GM13977 (cell line): ENCODE measurements around the gene ATP7B.
"Not testable (repeated sequence)": the region's sequence is repeated elsewhere in the genome, so short reads cannot be mapped to it uniquely, and the experiment has no call there.

Experiments
- DNase-seq: peaks from one replicate; pipeline ENCODE4 v3.0.0; 2012; ENCODE audit warnings: low spot score
- CTCF ChIP-seq: IDR thresholded peaks from 2 replicates; pipeline ENCODE4 v1.5.1; 2012; ENCODE audit warnings: mild to moderate bottlenecking, control low read depth; ENCODE audit not compliant: insufficient read depth; ENCODE audit errors: extremely low read depth, missing control alignments
- in situ Hi-C: fragments of 300-500 bp; cut with MboI; formaldehyde crosslinking; loops from one replicate; pipeline ENCODE4 v1.12.0; 2022; ENCODE audit warnings: low sequenced_read_pairs, low pct_unique_long_range_greater_than_20kb, mixed read lengths, inconsistent platforms; ENCODE audit not compliant: unreplicated experiment

Gene ATP7B

DNA sequence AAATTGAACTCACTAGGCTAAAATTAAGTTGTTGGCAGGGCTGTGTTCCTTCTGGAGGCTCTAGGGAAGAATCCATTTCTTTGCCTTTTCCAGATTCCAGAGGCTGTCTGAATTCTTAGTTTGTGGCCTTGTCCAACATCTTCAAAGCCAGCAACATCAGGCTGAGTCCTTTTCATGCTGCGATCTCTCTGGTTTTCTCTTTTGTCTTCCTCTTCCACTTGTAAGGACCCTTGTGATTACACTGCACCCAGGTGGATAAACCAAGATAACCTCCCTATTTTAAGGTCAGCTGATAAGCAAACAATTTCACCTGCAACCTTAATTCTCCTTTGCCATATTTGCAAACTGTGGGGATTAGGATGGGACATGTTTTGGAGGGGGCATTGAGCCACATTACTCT, 24.8 kb upstream of the ATP7B start:
- in situ Hi-C loops, result no loop called here
- TF ChIP-seq CTCF, result no peak

DNA sequence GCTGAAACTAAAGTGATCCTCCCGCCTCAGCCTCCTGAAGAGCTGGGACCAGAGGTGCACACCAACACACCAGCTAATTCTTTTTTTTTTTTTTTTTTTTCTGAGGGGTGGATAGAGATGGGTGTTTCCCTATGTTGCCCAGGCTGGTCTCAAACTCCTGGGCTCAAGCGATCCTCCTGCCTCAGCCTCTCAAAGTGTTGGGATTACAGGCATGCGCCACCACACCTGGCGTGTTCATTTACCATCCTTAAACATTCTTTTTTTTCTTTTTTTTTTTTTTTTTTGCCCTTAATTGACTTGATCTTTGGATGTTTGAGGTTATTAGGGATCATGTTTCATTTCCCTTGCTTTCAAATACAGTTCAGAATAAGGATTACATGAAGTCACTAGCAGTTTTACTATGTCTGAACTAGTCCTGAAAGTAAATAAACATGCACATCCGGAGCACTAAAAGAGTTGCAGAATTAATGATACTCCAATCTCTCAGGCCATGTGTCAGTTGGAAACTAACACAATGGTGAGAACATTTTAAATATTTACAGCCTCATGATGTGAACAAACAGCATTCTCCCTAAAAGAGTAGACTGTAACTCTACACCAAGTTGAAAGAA, 23.5 kb upstream of the ATP7B start:
- DNase-seq, result no peak
- in situ Hi-C loops, result no loop called here
- no peak for TF ChIP-seq CTCF

More for the DNA sequence above, 24.8 kb upstream of the ATP7B start:
- no peak for DNase-seq

GRCh38 chr13:52033039-52033438, 21.8 kb upstream of the ATP7B start:
- in situ Hi-C loops, result no loop called here
- DNase-seq, result no peak
- TF ChIP-seq CTCF, result no peak

- in situ Hi-C loops, DNase-seq: not testable (repeated sequence)
Measured at GRCh38 chr13:52030401-52030800, 19.2 kb upstream of the ATP7B start.

DNA sequence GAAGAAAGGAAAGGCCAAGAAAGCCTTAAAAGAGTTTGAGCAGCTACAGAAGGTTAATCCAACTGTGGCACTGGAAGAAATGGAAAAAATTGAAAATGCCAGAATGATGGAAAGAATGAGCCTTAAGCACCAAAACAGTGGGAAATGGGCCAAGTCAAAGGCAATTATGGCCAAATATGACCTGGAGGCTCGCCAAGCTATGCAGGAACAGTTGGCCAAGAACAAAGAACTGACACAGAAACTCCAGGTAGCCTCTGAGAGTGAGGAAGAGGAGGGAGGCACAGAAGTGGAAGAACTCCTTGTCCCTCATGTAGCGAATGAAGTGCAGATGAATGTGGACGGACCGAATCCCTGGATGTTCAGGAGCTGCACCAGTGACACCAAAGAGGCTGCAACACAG, 18.3 kb upstream of the ATP7B start:
- in situ Hi-C loops, result no loop called here
- no peak for TF ChIP-seq CTCF
- no peak for DNase-seq

DNA sequence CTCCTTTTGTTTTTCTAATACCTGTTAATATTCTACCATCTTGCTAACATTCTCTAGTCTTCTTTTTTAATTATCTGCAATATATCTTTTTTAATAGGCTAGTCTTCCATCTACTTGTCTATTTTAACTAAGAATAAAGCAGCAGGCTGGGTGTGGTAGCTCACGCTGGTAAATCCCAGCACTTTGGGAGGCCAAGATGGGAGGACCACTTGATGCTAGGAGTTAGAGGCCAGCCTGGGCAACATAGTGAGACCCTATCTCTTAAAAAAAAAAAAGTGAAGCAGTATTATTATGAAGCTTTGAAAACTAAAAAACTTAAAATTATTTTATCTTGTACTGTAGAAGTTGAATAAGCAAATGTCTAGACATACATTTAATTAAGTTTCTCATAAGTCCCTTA, 16.6 kb upstream of the ATP7B start:
- TF ChIP-seq CTCF, result no peak
- in situ Hi-C loops, result no loop called here
- no peak for DNase-seq

DNA sequence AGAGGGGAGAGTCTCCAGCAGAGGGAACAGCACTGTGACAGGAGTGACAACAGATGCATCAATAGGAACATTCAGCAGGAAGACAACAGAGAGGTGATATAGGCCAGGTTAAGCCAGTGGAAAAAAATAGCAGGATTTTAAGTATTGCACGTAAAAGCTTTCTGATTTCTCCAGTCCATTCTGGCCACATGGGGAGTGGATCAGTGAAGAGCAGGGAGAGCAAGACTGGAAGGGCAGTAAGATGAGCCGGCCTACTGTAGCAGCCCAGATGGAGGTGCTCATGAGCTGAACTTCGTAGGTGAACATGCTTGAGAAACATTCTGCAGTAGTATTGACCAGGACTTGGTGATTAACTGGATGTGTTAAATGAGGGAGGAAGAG, 15.0 kb upstream of the ATP7B start:
- no peak for TF ChIP-seq CTCF
- DNase-seq, result no peak
- in situ Hi-C loops, result no loop called here
